Activated naive CD8-positive, alpha-beta T cell treated with anti-CD3 and anti-CD28 coated beads for 36 hours (primary cell): ENCODE data around the gene WIPI1. TPM values are rescaled to one million over a fixed set of nuclear protein-coding genes. Genes with fewer than 3 reads are reported as not detected.

Source experiments
- DNase-seq: peaks from one replicate; pipeline ENCODE4 v3.0.0; 2021
- H3K27ac Mint-ChIP-seq: one replicate; pipeline ENCODE4 v1.8.0; 2022; ENCODE audit warnings: mild to moderate bottlenecking, moderate library complexity, mixed read lengths
- H3K27me3 Mint-ChIP-seq: one replicate; pipeline ENCODE4 v1.8.0; 2022; ENCODE audit warnings: mild to moderate bottlenecking, mixed read lengths
- H3K36me3 Mint-ChIP-seq: one replicate; pipeline ENCODE4 v1.8.0; 2021; ENCODE audit warnings: mild to moderate bottlenecking, mixed read lengths
- H3K4me1 Mint-ChIP-seq: one replicate; pipeline ENCODE4 v1.8.0; 2021; ENCODE audit warnings: mixed read lengths
- H3K4me3 Mint-ChIP-seq: one replicate; pipeline ENCODE4 v1.8.0; 2022; ENCODE audit warnings: mild to moderate bottlenecking, moderate library complexity, mixed read lengths
- H3K9me3 Mint-ChIP-seq: one replicate; pipeline ENCODE4 v1.8.0; 2022; ENCODE audit warnings: mixed read lengths
- total RNA-seq, 2 experiments: library from RNA; stranded (reverse); gene quantifications; one replicate each; pipeline ENCODE4 v1.2.3, GENCODE V29; 2021

The WIPI1 gene
- total RNA-seq, 2 experiments from 2014 or later: 8.7 to 8.9 TPM

DNA sequence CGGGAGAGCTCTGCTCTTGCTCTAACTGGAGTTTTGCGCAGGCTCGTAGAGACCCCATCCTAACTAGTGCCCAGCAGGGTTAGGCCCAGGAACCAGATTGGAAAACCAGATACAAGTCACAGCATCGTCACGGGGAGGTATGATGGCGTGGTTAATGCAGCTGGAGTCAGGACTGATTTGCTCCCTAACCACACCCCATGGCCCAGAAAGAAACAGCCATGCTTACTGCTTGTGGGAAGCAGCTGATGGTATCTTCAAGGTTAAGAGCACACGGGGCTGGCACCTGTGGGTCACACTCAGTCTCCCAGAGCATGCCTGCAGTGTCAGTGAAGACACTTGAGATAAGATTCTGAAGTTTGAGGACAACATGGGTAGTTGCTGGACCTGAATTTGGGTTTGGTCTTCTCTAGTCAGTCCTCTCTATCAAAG lies 60.2 kb downstream of the WIPI1 start:
- Mint-ChIP-seq H3K36me3 (peaks cover 13% of the 10 kb centered on the region), H3K9me3 (peaks cover 3% of the 10 kb centered on the region), H3K4me3 (no peak overlapping the region), H3K4me1 (peaks cover 29% of the 10 kb centered on the region), H3K27ac (peak overlapping the region; percentile 65), H3K27me3 (no peaks in the 10 kb centered on the region)
- DNase-seq: no peak

DNA sequence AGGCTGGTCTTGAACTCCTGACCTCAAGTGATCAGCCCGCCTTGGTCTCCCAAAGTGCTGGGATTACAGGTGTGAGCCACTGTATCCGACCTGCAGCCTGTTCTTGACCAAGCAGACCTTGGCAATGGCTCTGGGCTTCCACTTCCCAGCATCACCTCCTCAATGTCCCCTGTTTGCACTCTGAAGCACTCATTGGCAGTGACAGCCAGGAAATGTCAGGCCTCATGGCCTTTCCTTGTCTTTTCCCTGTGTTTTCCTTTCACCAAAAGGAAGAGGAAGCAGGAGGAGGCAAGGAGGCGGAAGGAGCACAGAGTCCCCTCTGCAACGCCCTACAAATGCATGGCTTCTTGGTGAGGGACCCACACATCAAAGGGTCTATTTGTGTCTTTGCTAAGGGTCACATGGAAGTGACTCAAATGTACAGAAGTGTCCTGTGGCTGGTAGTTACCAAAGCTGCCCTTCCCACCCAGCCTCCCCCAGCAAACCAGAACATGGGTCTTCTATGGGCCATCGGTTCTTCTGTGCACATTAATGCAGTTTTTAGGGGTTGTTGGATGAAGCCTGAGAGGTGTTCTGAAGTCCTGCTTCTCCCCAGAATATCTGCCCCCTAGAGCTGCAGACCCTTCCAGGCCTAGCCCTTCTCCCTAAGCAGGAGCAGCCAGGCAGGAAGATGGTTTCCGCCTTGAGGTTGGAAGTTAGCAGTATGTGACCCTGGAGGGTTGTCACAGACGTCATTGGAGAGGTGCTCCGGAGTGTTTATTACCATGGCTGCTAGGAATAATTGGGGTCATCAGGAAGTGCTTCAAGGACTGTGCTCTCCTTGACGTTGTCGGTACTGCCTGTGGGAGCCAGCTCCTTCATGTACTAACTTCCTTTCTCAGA lies 60.8 kb downstream of the WIPI1 start:
- H3K4me3 Mint-ChIP-seq: no peak overlapping the region
- H3K9me3 Mint-ChIP-seq: peaks cover 3% of the 10 kb centered on the region
- H3K4me1 Mint-ChIP-seq: peaks cover 29% of the 10 kb centered on the region
- DNase-seq: no peak
- H3K36me3 Mint-ChIP-seq: peaks cover 13% of the 10 kb centered on the region
- H3K27ac Mint-ChIP-seq: peak overlapping the region; percentile 65
- H3K27me3 Mint-ChIP-seq: no peaks in the 10 kb centered on the region

- Mint-ChIP-seq H3K9me3 (peaks cover 3% of the 10 kb centered on the region), H3K27me3 (no peaks in the 10 kb centered on the region), H3K4me3 (no peak overlapping the region), H3K36me3 (peaks cover 13% of the 10 kb centered on the region), H3K27ac (no peak overlapping the region), H3K4me1 (peaks cover 20% of the 10 kb centered on the region)
- DNase-seq: no peak
Measured at GRCh38 chr17:68394608-68395331, 62.5 kb downstream of the WIPI1 start.

GRCh38 chr17:68391561-68392268 lies 65.6 kb downstream of the WIPI1 start:
- Mint-ChIP-seq H3K4me3 (no peak overlapping the region), H3K4me1 (peaks cover under 1% of the 10 kb centered on the region), H3K27me3 (no peaks in the 10 kb centered on the region), H3K27ac (no peak overlapping the region), H3K9me3 (peaks cover 3% of the 10 kb centered on the region), H3K36me3 (peaks cover 13% of the 10 kb centered on the region)
- no peak for DNase-seq

DNA sequence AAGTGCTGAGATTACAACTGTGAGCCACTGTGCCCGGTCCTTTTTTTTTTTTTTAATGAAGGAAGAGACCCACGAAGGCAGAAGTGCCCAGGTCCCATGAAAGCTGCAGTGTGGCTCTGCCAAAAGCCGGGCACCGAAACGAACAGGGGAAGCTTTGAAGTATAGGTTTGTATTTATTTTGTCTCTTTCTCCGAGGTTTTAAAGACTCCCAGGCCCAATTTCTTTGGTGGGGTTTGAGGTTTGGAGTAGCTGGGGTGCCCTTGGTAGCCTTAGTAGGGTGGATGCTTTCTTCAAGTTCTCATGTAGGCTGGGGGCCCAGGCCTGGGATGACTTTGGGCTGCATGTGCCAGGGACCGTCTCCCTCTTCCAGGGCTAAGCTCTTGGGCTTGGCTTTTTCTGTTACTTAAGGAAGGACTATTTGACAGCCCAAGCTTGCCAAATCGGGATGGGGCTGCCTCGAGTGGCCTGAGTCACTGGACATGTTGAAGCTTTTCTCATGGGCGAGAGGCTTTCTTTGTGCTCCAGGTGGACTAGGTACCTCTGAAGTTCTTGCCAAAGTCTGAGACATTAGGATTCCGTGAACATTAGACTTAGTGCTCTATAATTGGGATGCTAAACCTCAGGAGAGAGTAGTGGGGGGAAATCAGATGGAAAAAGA lies 66.3 kb downstream of the WIPI1 start:
- no peak for DNase-seq
- Mint-ChIP-seq H3K9me3 (peaks cover 3% of the 10 kb centered on the region), H3K27me3 (no peaks in the 10 kb centered on the region), H3K4me3 (no peak overlapping the region), H3K27ac (no peak overlapping the region), H3K4me1 (no peaks in the 10 kb centered on the region), H3K36me3 (peaks cover 8% of the 10 kb centered on the region)

- Mint-ChIP-seq H3K27me3 (no peaks in the 10 kb centered on the region), H3K4me3 (no peak overlapping the region), H3K9me3 (no peaks in the 10 kb centered on the region), H3K27ac (no peak overlapping the region), H3K4me1 (peaks cover 7% of the 10 kb centered on the region), H3K36me3 (no peaks in the 10 kb centered on the region)
- no peak for DNase-seq
Measured at GRCh38 chr17:68389041-68389440, 68.3 kb downstream of the WIPI1 start.

- H3K27me3 Mint-ChIP-seq: no peaks in the 10 kb centered on the region
- H3K9me3 Mint-ChIP-seq: no peaks in the 10 kb centered on the region
- H3K36me3 Mint-ChIP-seq: no peaks in the 10 kb centered on the region
- no peak for DNase-seq
- peaks cover 19% of the 10 kb centered on the region for H3K4me1 Mint-ChIP-seq
- H3K27ac Mint-ChIP-seq: no peak overlapping the region
- no peak overlapping the region for H3K4me3 Mint-ChIP-seq
Measured at GRCh38 chr17:68387435-68388218, 69.7 kb downstream of the WIPI1 start.

DNA sequence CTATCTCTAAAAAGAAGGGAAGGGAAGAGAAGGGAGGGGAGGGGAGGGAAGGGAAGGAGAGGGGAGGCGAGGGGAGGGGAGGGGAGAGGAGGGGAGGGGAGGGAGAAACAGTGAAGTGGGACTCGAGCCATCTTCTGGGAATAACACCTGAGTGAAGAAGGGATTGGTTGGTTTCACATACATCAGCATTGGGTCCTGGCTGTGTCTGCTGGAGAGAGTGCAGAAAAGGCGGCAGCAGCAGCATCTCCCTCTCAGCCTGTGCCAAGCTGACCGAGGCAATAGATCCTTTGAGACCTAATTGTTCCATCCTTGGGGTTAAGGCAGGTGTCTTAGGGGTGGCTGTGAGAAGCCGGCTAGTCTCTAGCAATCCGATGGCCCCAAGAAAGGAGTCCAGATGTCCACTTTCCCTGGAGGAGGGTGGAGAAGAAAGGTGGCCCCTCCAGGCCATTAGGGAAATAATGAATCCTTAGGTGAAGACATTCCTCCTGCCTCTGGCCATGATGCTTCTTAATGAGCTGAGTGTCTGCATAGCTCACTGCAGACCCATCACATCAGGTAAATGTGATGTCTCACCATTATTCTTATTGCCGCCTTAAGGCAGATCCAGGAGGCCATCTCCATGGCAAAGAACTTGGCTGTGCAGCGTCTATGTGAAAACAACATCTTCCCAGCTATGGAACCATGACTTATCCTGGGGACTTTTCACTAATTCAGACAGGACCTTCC lies 71.6 kb downstream of the WIPI1 start:
- Mint-ChIP-seq H3K4me1 (peaks cover 19% of the 10 kb centered on the region), H3K36me3 (no peaks in the 10 kb centered on the region), H3K27ac (no peak overlapping the region), H3K27me3 (no peaks in the 10 kb centered on the region), H3K4me3 (no peak overlapping the region), H3K9me3 (no peaks in the 10 kb centered on the region)
- DNase-seq: no peak

- DNase-seq: no peak
- Mint-ChIP-seq H3K4me3 (no peak overlapping the region), H3K4me1 (peaks cover 19% of the 10 kb centered on the region), H3K36me3 (no peaks in the 10 kb centered on the region), H3K27ac (no peak overlapping the region), H3K27me3 (no peaks in the 10 kb centered on the region), H3K9me3 (no peaks in the 10 kb centered on the region)
Measured at GRCh38 chr17:68384941-68385340, 72.4 kb downstream of the WIPI1 start.

- Mint-ChIP-seq H3K27ac (peak overlapping the region; percentile 7), H3K4me3 (no peak overlapping the region)
Measured at GRCh38 chr17:68384471-68384870, 72.8 kb downstream of the WIPI1 start.

GRCh38 chr17:68383443-68384321 lies 73.6 kb downstream of the WIPI1 start:
- Mint-ChIP-seq H3K36me3 (no peaks in the 10 kb centered on the region), H3K4me3 (no peak overlapping the region), H3K27ac (peak overlapping the region; percentile 7), H3K27me3 (no peaks in the 10 kb centered on the region), H3K9me3 (no peaks in the 10 kb centered on the region), H3K4me1 (peaks cover 19% of the 10 kb centered on the region)
- DNase-seq: peak; percentile 26

More at GRCh38 chr17:68384471-68384870, 72.8 kb downstream of the WIPI1 start:
- no peaks in the 10 kb centered on the region for H3K9me3 Mint-ChIP-seq
- H3K36me3 Mint-ChIP-seq: no peaks in the 10 kb centered on the region
- peaks cover 19% of the 10 kb centered on the region for H3K4me1 Mint-ChIP-seq
- H3K27me3 Mint-ChIP-seq: no peaks in the 10 kb centered on the region
- no peak for DNase-seq

DNA sequence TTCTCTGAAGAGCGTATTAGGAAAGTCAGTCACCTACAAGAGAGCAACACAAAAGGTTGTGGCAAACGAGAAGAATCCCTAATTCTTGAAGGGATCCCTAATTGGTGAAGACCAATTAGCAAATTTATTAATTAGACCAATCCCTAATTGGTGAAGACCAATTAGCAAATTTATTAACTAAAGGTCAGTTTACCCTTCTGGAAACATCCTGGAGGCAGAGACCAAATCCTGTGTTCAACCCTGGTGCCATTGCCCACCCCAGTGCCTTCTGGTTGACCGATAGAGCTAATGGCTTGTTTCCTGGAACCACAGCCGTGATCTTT lies 74.2 kb downstream of the WIPI1 start:
- no peaks in the 10 kb centered on the region for H3K36me3 Mint-ChIP-seq
- no peaks in the 10 kb centered on the region for H3K27me3 Mint-ChIP-seq
- H3K9me3 Mint-ChIP-seq: no peaks in the 10 kb centered on the region
- no peak overlapping the region for H3K4me3 Mint-ChIP-seq
- no peak for DNase-seq
- H3K4me1 Mint-ChIP-seq: peaks cover 19% of the 10 kb centered on the region
- no peak overlapping the region for H3K27ac Mint-ChIP-seq

DNA sequence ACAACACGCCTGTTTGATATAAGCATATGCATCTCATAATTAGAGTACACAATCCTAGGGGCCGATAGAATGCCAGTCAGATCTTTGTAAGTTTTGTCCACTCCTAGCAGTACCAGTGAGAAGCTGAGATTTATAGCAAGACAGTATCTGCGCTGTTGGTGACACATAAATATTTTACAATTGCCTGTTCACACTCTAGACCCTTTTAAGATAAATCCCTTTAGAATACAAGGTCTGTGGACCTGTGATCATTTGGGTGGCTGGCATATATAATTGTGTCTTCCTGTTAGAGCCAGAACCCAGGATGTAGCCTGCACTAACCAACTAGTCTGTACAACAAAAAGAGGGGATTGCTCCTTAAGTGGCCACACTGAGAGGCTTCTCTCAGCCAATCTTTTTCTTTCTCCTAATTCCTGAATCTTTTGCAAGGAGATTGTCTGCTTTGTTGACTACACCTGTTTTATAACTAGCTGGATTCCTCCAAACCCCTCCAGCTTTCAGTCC lies 74.7 kb downstream of the WIPI1 start:
- no peak for DNase-seq
- Mint-ChIP-seq H3K4me3 (no peak overlapping the region), H3K27me3 (no peaks in the 10 kb centered on the region), H3K4me1 (peaks cover 19% of the 10 kb centered on the region), H3K27ac (no peak overlapping the region), H3K9me3 (no peaks in the 10 kb centered on the region), H3K36me3 (no peaks in the 10 kb centered on the region)
